ENCODE results near the gene C18orf54.
"Not testable (repeated sequence)": the region's sequence is repeated elsewhere in the genome, so short reads cannot be mapped to it uniquely, and the experiment has no call there.

C18orf54 gene

GRCh38 chr18:54357082-54357659 is 535 bp upstream of the C18orf54 start:
- peak overlapping the region; percentile 7 for H3K27ac ChIP-seq (ENCODE audit: low read length)
- H3K36me3 ChIP-seq (ENCODE audit: control insufficient read depth in 1 of 2, insufficient read depth in 2 of 2, low read length in 2 of 2): no peaks in the 10 kb centered on the region
- H3K4me1 ChIP-seq (ENCODE audit: control insufficient read depth in 1 of 2, insufficient read depth in 2 of 2, low read length in 2 of 2): peaks cover 0 to 6% of the 10 kb centered on the region in 2 donors
- H3K27me3 ChIP-seq (ENCODE audit: low read depth, low read length): no peaks in the 10 kb centered on the region
- no peaks in the 10 kb centered on the region for H3K9me3 ChIP-seq (ENCODE audit: control insufficient read depth in 1 of 2, low read length in 2 of 2)
- peak overlapping the region; percentile 93 to 98 for H3K4me3 ChIP-seq (ENCODE audit: low read depth in 1 of 2, low read length in 2 of 2)

DNA sequence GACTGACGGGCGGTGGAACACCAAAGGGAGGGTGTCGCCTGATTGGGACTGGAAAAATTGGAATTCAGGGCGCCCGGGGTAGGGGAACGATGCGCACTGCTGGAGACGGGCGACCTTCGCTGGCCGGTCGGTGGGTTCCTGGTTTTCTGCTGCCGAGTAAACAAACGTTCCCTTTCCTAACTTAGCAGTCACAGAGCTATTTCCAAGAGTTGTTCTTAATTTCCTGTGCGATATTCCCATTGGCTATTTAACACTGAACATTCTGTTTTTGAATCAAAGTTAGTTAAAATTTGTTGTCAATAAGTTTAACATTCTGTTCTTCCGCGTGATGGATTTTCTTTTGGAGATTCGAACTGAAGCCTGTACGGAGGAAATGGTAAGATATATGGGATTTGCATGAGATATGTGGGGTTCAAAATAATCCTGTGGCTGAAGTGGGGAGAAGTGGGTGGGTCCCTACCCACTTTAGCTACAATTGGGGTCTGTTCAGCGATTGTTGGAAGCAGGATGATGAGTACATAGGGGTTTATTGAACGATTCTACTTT is 862 bp downstream of the C18orf54 start:
- Histone ChIP-seq H3K4me1 (ENCODE audit: control insufficient read depth in 1 of 2, insufficient read depth in 2 of 2, low read length in 2 of 2) (peaks cover 0 to 6% of the 10 kb centered on the region in 2 donors), H3K27ac (ENCODE audit: low read length) (peak overlapping the region; percentile 47), H3K27me3 (ENCODE audit: low read depth, low read length) (no peaks in the 10 kb centered on the region), H3K4me3 (ENCODE audit: low read depth in 1 of 2, low read length in 2 of 2) (peak overlapping the region; percentile 93 to 98), H3K36me3 (ENCODE audit: control insufficient read depth in 1 of 2, insufficient read depth in 2 of 2, low read length in 2 of 2) (no peaks in the 10 kb centered on the region), H3K9me3 (ENCODE audit: control insufficient read depth in 1 of 2, low read length in 2 of 2) (no peaks in the 10 kb centered on the region)

DNA sequence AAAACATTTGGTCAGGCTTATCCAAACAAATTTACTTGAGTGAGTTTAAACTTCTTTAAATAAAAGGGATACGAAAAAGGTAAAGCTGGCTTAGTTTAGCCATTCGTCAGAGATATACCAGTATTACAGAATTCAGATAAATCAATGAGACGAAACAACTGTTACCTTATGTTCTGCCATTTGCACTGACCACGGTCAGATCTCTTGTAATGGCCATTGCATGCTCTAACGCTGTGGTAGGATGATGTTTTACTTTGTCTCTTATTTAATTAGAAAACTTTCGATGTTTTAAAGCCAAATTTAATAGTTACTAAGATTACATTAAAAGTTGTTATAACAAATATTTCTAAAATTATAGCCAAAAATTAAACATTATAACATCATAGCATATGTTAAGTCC is 1.5 kb downstream of the C18orf54 start:
- Histone ChIP-seq H3K9me3 (ENCODE audit: control insufficient read depth in 1 of 2, low read length in 2 of 2) (no peaks in the 10 kb centered on the region), H3K4me3 (ENCODE audit: low read depth in 1 of 2, low read length in 2 of 2) (peak overlapping the region; percentile 93 to 98), H3K36me3 (ENCODE audit: control insufficient read depth in 1 of 2, insufficient read depth in 2 of 2, low read length in 2 of 2) (no peaks in the 10 kb centered on the region), H3K4me1 (ENCODE audit: control insufficient read depth in 1 of 2, insufficient read depth in 2 of 2, low read length in 2 of 2) (peaks cover 0 to 6% of the 10 kb centered on the region in 2 donors), H3K27ac (ENCODE audit: low read length) (no peak overlapping the region), H3K27me3 (ENCODE audit: low read depth, low read length) (no peaks in the 10 kb centered on the region)

GRCh38 chr18:54360406-54360805 is 2.7 kb downstream of the C18orf54 start:
- no peaks in the 10 kb centered on the region for H3K36me3 ChIP-seq (ENCODE audit: control insufficient read depth in 1 of 2, insufficient read depth in 2 of 2, low read length in 2 of 2)
- no peak overlapping the region for H3K4me3 ChIP-seq (ENCODE audit: low read depth in 1 of 2, low read length in 2 of 2)
- H3K27me3 ChIP-seq (ENCODE audit: low read depth, low read length): no peaks in the 10 kb centered on the region
- no peak overlapping the region for H3K27ac ChIP-seq (ENCODE audit: low read length)
- H3K9me3 ChIP-seq (ENCODE audit: control insufficient read depth in 1 of 2, low read length in 2 of 2): no peaks in the 10 kb centered on the region
- H3K4me1 ChIP-seq (ENCODE audit: control insufficient read depth in 1 of 2, insufficient read depth in 2 of 2, low read length in 2 of 2): peaks cover 0 to 6% of the 10 kb centered on the region in 2 donors

DNA sequence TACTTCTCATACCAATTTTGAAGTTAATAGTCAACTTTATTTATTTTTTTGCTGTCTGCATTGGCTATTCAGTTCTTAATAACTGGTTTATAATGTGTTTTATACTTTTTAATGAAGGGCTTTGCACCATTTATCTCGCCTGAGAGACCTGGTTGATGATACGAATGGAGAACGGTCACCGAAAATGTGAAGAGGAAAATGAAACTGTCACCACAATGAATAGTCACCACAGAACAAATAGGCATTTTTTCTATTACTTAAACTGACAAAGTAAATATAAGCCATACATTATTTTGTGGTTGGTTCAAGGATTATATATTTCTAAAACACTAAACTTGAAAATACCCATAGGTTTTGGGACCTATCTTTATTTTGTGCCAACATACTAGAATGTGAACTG is 20.4 kb downstream of the C18orf54 start:
- no peak overlapping the region for H3K27ac ChIP-seq (ENCODE audit: low read length)
- no peak overlapping the region for H3K4me3 ChIP-seq (ENCODE audit: low read depth in 1 of 2, low read length in 2 of 2)
- no peaks in the 10 kb centered on the region for H3K27me3 ChIP-seq (ENCODE audit: low read depth, low read length)
- H3K36me3 ChIP-seq (ENCODE audit: control insufficient read depth in 1 of 2, insufficient read depth in 2 of 2, low read length in 2 of 2): no peaks in the 10 kb centered on the region
- H3K4me1 ChIP-seq (ENCODE audit: control insufficient read depth in 1 of 2, insufficient read depth in 2 of 2, low read length in 2 of 2): no peaks in the 10 kb centered on the region
- no peaks in the 10 kb centered on the region for H3K9me3 ChIP-seq (ENCODE audit: control insufficient read depth in 1 of 2, low read length in 2 of 2)

- Histone ChIP-seq H3K4me3 (ENCODE audit: low read depth in 1 of 2, low read length in 2 of 2) (no peak overlapping the region), H3K4me1 (ENCODE audit: control insufficient read depth in 1 of 2, insufficient read depth in 2 of 2, low read length in 2 of 2) (no peaks in the 10 kb centered on the region), H3K36me3 (ENCODE audit: control insufficient read depth in 1 of 2, insufficient read depth in 2 of 2, low read length in 2 of 2) (no peaks in the 10 kb centered on the region), H3K27ac (ENCODE audit: low read length) (no peak overlapping the region), H3K9me3 (ENCODE audit: control insufficient read depth in 1 of 2, low read length in 2 of 2) (no peaks in the 10 kb centered on the region), H3K27me3 (ENCODE audit: low read depth, low read length) (no peaks in the 10 kb centered on the region)
Measured at GRCh38 chr18:54381640-54382039, 23.9 kb downstream of the C18orf54 start.

DNA sequence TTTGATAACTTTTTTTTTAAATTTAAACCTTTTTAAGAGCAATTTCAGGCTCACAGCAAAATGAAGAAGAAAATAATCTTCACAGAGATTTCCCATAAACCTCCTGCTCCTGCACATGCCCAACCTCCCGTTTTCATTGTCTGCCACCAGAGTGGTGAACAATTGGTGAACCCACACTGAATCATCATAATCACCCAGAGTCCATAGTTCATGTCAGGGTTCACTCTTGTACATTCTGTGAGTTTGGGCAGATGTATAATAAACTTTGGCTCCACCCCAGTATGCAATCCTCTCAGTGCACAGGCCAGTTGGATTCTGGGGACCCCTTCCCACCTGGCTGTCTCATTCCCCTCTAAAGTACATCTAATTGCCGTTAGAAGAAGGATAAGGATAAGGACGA is 24.4 kb downstream of the C18orf54 start:
- Histone ChIP-seq H3K9me3 (ENCODE audit: control insufficient read depth in 1 of 2, low read length in 2 of 2) (no peaks in the 10 kb centered on the region), H3K36me3 (ENCODE audit: control insufficient read depth in 1 of 2, insufficient read depth in 2 of 2, low read length in 2 of 2) (no peaks in the 10 kb centered on the region), H3K4me3 (ENCODE audit: low read depth in 1 of 2, low read length in 2 of 2) (no peak overlapping the region), H3K4me1 (ENCODE audit: control insufficient read depth in 1 of 2, insufficient read depth in 2 of 2, low read length in 2 of 2) (no peaks in the 10 kb centered on the region), H3K27me3 (ENCODE audit: low read depth, low read length) (no peaks in the 10 kb centered on the region), H3K27ac (ENCODE audit: low read length) (no peak overlapping the region)

- no peaks in the 10 kb centered on the region for H3K27me3 ChIP-seq (ENCODE audit: low read depth, low read length)
- H3K27ac ChIP-seq (ENCODE audit: low read length): no peak overlapping the region
- H3K9me3 ChIP-seq (ENCODE audit: control insufficient read depth in 1 of 2, low read length in 2 of 2): no peaks in the 10 kb centered on the region
- no peaks in the 10 kb centered on the region for H3K36me3 ChIP-seq (ENCODE audit: control insufficient read depth in 1 of 2, insufficient read depth in 2 of 2, low read length in 2 of 2)
- no peaks in the 10 kb centered on the region for H3K4me1 ChIP-seq (ENCODE audit: control insufficient read depth in 1 of 2, insufficient read depth in 2 of 2, low read length in 2 of 2)
- no peak overlapping the region for H3K4me3 ChIP-seq (ENCODE audit: low read depth in 1 of 2, low read length in 2 of 2)
Measured at GRCh38 chr18:54382733-54383252, 25.1 kb downstream of the C18orf54 start.

GRCh38 chr18:54386043-54386442 is 28.3 kb downstream of the C18orf54 start:
- Histone ChIP-seq H3K4me3 (ENCODE audit: low read depth in 1 of 2, low read length in 2 of 2) (no peak overlapping the region), H3K4me1 (ENCODE audit: control insufficient read depth in 1 of 2, insufficient read depth in 2 of 2, low read length in 2 of 2) (no peaks in the 10 kb centered on the region), H3K27me3 (ENCODE audit: low read depth, low read length) (no peaks in the 10 kb centered on the region), H3K27ac (ENCODE audit: low read length) (no peak overlapping the region), H3K9me3 (ENCODE audit: control insufficient read depth in 1 of 2, low read length in 2 of 2) (no peaks in the 10 kb centered on the region), H3K36me3 (ENCODE audit: control insufficient read depth in 1 of 2, insufficient read depth in 2 of 2, low read length in 2 of 2) (no peaks in the 10 kb centered on the region)

GRCh38 chr18:54386800-54387495 is 29.2 kb downstream of the C18orf54 start:
- not testable (repeated sequence) for H3K27ac ChIP-seq (ENCODE audit: low read length); H3K4me1 ChIP-seq (ENCODE audit: control insufficient read depth in 1 of 2, insufficient read depth in 2 of 2, low read length in 2 of 2); H3K4me3 ChIP-seq (ENCODE audit: low read depth in 1 of 2, low read length in 2 of 2); H3K36me3 ChIP-seq (ENCODE audit: control insufficient read depth in 1 of 2, insufficient read depth in 2 of 2, low read length in 2 of 2); H3K9me3 ChIP-seq (ENCODE audit: control insufficient read depth in 1 of 2, low read length in 2 of 2); H3K27me3 ChIP-seq (ENCODE audit: low read depth, low read length)

- H3K27ac ChIP-seq (ENCODE audit: low read length): no peak overlapping the region
Measured at GRCh38 chr18:54387631-54388030, 29.9 kb downstream of the C18orf54 start.

More at GRCh38 chr18:54387631-54388030, 29.9 kb downstream of the C18orf54 start:
- Histone ChIP-seq H3K4me1 (ENCODE audit: control insufficient read depth in 1 of 2, insufficient read depth in 2 of 2, low read length in 2 of 2) (no peaks in the 10 kb centered on the region), H3K4me3 (ENCODE audit: low read depth in 1 of 2, low read length in 2 of 2) (no peak overlapping the region), H3K27me3 (ENCODE audit: low read depth, low read length) (no peaks in the 10 kb centered on the region), H3K36me3 (ENCODE audit: control insufficient read depth in 1 of 2, insufficient read depth in 2 of 2, low read length in 2 of 2) (no peaks in the 10 kb centered on the region), H3K9me3 (ENCODE audit: control insufficient read depth in 1 of 2, low read length in 2 of 2) (no peaks in the 10 kb centered on the region)
